ENCODE data around the gene APOM.

Gene APOM

DNA sequence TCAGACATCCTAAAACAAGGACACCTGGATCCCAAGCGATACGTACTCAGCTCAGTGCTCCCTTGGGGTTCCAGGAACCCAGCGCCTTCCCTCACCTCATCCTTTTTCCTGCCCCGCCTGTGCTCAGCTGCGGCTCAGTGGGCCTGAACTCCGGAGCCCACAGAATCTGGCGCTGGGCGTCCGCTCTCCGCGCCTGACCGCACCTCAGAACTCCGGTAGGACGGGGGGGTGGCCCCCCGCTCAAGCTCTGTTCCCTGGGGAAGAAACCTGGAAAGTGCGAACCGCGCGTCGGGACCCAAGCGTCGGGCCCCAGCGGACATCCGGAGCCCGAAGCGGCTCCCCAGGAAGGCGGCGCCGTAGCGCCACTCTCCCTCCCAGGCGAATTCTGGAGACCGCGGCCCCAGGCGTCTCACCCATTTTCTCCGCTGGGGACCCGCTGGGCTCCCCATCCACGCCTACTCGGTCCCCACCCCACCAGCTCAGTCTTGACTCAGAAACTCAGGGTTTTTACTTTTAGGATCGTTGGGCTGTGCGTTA lies 25.5 kb downstream of the APOM start:
- peak; percentile 53 to 56 for DNase-seq

DNA sequence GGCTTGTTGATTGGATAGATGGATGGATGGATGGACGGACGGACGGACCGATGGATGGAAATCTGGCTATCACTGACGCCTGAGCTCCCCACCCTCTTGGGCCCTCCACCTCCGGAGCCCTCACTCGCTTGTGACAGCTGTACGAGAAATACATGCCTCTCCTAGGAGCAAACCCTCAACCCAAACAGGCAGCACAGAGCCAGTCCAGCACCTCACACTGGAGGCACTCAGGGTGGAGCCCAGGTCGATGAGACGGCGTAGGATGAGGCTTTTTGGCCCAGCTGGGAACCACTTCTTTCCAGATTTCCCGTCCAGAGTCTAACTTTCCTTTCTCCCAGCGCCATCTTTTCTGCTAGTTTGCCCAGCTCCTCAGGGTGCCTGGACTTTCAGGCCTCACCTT lies 27.9 kb downstream of the APOM start:
- DNase-seq, result no peak

DNA sequence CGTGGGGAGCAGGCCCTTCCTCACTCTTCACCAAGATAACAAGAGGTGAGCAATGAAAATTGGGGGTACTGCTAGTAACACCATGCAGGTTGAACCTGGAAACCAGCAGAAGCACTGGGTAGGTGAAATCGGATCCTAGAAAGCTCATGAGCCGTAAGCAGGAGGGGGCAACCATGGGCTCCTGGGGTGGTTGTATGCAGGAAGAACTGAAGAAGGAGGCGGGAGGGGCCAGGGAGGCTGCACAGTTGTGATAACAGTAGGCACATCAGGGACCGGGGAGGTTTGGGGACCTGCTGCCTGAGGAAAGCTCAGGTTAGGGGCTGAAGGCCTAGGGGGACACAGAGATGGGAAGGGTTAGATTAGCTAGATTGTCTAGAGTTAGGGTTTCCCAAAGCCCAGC lies 30.8 kb downstream of the APOM start:
- DNase-seq, result no peak

DNA sequence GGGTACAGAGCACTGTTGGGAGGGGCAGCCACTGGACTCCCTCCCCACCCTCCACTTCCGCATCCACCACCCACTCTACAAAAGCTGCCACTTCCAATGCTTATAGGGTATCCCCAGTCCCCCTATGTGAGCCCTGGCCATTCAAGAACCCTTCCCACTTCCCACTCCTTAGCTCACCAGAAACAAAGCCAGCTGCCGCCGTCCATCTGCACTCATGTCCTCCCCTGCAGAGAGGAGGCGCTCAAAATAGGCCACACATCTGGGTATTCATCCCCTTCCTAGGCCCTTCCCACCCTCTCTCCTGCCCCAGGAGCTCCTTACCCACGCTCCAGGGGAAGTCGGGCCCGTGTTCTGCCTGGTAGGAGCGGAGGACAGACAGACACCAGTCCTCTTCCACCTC lies 31.6 kb downstream of the APOM start:
- DNase-seq, result no peak

DNA sequence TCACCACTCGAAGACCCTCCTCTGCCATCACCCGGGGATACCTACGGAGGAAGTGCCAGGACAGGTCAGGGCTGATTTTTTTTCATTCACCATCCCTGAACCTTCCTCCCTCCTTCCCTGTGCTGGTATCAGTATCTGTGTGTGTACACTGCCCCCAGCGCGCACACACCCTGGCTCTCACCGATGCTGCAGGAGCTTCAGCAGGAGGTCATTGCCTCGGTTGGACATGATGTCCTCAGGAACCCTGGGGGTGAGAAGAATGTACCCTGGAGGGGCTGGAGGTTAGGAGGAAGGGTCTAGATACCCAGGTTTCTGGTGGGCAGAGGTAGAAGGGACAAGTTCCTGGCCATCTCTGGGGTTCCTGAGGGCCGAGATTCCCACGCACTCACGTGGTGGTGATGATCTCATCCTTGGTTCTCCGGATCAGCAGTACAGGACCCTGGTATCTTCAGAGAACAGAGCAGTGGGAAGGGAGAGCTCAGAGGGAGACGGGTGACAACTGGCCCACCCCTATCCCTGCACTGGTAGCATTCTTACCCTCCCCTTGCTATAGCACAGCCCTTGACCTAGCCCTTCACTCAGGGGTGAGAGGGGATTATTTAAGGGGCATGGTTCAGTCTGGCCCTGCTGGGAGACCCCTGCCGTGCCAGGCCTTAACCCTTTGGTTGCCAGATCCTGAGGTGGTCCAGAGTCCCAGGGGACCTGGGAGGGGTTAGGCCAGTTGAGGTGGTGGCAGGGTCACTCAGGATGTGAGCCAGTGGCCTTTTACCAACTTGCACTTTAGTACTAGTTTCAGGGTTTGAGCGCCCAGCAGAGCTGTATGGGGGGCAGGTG lies 32.4 kb downstream of the APOM start:
- DNase-seq, result no peak

DNA sequence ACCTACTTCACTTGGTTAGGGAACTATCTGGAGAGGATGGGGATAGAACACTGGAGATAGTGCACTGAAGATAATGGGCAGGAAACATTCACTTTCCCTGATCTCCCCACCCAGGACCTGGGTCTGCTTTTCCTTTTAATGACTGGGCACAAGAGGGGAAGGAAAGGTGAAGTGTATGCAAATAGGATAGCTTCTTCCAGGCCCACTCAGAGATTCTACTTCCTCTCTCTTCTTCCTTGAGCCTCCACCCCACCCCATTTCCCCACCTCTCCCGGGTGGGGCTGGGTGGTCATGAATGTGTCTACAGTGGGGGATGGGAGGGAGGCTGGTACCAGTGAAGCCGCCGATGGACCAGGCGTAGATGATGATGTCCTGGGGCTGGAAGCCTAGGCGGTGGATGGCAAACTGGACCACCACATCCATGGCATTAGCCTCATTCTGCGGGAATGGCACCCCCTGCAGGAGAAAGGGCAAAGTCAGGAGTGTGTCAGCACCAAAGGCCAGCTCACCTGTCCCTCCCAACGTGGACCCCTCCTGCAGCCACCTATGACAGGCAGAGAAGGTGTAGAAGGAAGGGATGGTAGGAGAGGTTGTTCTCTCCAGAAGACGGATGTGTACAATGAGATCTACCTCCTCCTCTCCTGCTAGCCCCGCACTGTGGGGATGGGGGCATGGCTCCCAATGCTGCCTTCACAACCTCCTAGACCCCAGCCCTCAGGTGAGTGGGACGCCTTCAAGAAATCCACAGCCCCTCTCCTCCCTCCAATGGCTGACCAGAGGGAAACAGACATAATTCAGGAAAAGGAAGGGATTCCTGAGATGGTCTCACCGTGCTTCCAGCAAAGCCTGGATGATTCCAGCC lies 33.8 kb downstream of the APOM start:
- no peak for DNase-seq

DNA sequence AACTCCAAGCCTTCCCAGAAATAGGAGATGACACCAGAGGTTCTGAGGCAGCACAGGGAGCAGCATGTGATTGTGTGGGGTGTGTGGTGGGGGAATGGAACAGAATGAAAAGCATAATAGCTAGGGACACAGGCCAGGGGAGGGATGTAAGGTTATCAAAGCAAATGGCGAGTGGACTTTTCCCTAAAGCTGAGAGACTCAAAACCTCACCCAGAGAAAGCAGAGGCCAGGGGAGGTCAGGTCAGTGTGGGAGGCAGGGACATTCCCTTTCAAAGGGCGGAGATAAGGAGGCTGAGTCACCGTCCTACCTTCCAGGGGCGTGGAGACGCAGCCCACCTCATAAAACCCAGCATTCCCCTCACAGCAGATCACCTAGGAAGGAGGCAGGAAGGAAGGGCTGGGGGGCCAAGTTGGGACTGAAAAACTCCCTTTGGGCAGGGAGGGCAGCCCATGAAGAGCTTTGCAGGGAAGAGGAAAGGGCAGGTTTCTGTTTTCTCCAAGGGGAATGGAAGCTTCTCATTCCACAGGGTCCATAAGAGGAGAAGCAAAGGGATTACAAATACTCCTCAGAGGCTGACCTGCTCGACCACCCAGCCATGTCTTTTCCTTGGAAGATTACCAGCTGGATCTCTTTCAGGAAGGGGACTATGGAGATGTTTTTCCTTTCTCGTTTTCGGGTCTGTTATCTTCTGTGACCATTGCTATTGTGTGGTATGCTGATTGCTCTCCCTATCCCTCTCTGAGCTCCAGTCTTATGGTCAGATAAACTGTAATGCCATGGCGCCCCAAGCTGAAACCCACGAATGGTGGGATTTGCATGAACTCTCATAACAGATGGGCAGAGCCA lies 34.8 kb downstream of the APOM start:
- no peak for DNase-seq

DNA sequence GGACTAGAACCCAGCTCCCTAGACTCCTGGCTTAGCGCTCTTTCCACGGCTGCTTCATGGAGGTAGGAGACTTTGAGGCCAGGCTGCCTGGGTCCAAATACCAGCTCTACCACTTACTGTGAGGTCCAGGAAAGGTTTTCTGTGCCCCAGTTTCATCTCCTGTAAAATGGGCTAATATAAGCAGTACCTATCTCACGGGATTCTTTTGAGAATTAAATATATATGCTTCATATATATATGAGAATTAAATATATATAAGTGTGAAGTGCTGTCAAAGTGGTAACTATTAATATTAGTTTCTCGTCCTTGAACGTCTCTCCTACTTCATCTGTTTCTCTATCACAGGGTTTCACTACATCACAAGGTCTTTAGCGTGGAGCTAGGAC lies 35.4 kb downstream of the APOM start:
- DNase-seq, result no peak

DNA sequence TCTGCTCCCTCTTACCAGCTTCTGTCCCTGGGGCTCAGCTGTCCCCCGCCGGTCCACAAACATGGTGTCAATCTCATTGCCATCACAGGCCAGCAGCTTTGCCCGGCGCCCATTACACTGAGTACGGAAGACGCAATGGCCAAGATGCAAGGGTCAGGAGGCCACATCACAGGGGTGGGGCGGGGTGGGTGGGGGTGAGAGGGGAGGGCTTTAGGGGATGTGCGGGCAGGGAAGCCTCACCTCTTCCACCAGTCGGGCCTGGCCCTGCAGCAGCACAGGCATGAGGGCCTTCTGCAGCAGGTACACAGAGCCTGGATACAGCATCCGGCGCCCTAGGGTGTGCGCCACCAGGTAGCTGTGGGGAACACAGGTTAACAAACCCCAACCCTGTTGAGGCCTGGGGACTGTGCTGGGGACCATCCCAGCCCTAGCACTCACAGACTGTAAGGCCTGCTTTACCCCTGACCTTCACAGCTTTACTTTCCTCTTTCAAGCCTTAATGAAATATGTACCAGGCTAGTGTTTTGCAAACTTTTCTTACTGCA lies 35.9 kb downstream of the APOM start:
- no peak for DNase-seq

DNA sequence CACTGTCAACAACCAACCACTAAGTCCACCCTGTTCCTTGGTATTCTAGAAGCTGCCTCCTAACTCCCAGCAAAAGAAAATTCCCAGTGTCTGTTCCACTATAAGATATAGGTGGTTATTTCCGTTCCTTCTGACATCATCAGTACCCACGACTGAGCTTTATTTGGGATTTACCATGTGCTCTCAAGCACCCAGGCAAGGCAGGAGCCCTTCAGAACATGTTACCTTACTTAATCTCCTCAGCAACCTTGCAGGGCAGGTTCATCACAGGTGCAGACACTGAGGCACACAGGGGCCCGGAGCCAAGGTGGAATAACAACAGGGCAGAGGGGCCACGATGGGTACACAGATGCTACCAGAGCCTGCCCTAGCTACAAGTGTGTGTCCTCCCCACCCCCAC lies 36.7 kb downstream of the APOM start:
- DNase-seq, result no peak

DNA sequence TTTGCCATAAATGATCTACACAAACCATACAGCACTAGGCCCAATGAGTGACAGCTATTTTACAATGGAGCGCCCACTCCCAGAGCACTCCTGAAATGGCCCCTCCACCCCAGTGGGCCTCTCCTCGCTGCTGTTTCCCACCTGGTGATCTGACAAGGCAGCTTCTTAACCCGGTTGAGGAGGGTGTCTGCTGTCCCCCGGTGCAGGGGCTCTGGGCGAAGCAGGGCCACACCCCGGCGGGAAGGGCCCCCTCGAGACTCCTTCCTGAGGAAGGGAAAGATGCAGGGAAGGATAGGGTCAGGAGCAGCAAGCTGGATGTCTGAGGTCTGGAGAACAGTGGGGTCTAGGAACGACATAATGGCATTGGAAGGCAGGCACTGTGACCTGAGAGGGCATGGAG lies 37.2 kb downstream of the APOM start:
- no peak for DNase-seq

DNA sequence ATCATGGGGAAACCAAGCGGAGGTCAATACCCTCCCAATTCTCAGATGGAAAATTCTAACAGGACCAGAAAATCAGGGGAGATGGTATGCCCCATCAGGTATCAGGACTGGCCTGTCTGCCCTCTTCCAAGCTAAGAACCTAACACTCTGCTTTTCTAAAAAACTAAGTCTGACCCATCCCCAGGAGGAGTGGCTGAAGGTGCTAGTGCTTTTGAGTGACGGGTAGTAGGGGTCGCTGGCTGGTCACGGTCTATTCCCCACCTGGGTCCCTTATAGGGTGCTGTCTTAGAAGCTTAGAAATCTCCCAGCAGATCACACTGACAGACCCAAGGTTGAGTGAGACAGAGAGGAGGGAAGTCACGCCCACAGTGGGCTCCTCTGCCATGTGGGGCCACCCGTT lies 37.8 kb downstream of the APOM start:
- DNase-seq, result no peak

DNA sequence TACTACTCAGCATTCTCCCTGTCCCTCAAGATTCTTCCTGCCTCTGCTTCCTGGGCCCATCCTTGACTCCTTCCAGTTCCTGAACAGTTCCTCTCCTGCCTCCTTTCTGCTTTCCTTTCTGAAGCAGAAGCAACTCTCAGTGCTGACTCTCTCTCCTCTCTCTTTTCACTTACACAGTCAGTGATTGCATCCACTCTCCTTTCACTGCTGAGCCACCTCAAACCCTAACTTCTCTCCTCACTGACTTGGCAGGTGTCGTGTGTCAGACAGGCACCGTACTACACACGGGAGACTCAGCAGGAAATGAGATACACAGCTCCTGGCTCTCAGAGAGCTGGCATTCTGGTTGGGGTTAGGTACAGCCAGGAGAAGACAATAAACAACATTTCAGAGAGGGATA lies 41.9 kb downstream of the APOM start:
- DNase-seq, result no peak

DNA sequence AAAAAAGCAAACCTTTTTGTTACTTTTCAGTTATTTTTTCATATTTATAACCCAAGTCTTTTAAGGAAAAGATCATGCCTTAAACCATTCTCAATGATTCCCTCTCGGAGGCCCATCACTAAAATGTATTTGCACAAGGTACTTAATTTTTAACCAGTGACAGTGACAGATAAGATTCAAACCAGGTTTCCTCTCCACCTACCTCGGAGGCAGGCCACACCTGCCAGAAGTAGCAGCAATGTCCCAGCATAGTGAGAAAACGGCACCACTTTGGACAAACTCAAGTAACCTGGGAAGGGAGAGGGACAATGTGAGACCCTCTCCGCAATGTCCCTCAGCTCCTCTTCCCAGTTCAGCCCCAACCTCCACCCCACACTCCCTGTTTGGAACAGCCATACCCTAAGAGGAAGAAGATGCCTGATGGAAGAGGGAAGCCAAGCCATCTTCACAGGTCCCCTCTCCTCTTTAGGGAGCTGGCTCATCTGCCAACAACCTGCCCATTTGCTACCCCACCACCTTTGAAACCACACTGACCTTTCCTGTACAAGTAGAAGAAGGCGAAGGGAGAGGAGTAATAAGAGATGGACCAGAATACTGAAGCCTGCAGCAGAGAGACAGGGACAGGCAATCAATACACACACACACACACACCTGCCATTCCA lies 45.2 kb downstream of the APOM start:
- no peak for DNase-seq

DNA sequence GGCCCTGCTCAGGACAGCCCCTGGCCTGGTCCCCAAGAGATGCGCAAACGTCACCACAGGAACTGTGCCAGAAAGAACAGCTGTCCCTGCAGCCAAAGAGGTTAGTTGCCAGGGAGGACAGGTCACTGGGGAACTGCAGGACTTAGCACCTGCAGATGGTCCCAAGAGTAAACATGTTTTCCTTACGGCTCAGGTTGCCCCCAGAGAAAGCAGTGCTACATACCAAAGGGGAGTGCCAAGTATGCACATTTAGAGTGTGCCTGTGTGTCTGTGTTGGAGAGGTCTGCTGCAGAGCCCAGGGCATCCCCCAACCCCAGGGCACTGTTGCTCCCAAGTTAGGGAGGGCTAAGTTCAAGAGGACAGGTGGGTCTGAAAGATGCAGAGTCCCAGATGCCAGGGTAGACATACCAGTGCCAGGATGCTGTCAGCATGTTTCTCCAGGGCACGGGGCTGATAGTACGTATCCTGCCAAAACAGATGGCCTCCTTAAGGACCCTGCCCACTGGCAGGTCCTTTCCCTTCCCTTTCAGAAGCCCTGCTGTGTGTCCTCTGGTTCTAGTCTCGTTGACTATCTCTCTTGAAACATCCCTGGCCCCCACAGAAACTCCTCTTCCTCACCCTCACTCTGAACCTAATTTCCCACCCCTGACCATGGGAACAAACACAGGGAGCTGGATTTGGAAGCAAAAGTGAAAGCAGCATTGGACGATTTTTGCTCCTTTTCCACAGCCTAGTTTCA lies 46.1 kb downstream of the APOM start:
- peak; percentile 24 to 64 for DNase-seq

DNA sequence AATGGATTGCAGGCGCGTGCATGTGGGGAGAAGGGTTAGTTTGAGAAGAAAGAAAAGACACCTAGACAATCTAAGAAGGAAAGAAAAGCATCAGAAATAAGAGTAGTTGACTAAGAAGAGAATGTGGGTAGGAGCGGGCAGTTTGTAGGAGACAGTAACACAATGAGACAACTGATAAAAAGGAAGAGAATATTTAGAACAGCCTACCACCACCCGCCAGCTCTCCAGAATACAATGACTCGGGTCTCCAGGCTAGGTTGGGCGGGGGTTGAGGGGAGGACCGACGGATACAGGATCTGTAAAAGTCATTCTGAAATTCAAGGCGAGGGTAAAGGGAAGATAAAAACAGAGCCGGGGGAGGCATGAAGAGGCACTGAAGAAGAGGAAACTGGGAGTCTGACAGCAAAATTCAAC lies 46.7 kb downstream of the APOM start:
- no peak for DNase-seq

DNA sequence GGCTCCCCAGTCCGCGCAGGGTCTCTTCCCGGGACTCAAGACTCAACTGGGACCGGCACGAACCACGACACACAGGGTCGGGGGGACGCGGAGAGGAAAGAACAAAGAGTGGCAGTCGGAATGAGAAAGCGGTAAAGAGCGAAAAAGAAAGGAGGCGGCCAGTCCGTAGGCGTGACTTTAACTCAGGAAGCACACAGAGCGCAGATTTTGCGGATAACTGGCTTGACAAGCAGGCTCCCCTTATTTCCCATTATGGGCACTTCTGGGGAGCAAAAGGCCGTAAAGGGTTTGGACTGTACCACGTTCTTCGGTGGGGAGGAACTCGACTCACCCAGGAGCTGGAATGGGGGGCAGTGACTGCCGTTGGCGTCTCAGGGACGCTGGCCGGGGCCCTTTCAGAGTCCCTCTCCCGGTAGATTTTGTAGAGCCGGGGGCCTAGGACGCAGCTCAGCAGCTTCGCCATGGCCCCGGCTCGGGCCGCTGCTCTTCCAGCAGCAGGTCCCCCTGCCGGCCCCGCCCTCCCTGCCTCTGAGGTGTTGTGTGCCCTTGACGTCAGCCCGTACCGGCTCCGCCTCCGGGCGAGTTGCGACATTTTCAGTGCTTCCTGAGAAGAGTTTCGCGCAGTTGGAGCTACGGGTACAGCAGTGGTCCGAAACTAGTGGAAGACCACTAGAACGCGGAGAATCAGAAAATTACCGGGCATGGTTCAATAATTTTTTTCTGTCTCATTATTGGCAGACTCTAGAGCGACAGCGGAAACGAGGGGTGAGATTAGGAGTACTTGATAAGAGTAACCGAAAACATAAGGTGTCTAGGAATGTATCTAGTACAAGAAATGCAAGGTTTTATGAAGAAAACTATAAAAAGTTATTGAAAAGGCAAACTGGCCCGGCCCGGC lies 47.4 kb downstream of the APOM start, which contains the start of gene ABHD16A:
ABHD16A (minus strand) TSS at position 506 of the 898 bp plus-strand sequence; CDS start at position 463, 43 bp downstream.
- peak; percentile 88 to 96 for DNase-seq

DNA sequence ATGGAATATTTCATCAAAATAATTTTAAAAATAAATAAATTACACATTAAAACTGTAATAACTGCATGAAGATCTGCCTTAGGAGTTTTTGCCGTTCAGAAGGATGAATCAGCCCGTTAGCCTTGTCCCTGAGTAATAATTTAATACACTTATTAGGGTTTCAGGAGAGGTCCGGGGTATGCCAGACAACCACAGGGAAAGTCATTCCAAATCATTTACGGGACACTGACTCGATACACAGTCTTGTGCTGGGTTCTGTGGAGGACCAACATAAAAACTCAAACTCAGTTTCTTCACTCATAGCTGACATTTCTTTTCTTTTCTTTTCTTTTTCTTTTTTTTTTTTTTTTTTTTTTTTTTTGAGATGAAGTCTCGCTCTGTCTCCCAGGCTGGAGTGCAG lies 50.2 kb downstream of the APOM start:
- no peak for DNase-seq

DNA sequence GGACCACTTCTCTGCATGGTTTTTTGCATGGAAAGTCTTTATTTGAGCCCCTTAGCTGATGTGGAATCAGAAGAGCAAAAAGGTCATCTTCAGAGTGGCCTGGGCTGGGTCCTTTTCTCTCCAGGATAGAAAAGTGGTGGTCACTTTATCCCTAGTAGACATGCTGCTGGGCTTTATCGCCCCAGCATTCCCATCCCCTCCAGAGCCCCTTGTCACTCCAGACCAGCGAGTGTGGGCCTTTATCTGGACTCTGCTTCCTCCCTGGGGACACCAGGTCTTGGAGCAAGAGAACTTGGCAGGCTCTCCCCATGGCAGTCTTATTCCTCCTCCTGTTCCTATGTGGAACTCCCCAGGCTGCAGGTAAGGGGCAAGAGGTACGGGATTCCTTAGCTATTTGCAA lies 50.9 kb downstream of the APOM start, which contains the start of gene LY6G6F:
LY6G6F (plus strand) TSS at position 268 of the 400 bp plus-strand sequence; CDS start at position 309, 41 bp downstream.
- DNase-seq, result no peak

DNA sequence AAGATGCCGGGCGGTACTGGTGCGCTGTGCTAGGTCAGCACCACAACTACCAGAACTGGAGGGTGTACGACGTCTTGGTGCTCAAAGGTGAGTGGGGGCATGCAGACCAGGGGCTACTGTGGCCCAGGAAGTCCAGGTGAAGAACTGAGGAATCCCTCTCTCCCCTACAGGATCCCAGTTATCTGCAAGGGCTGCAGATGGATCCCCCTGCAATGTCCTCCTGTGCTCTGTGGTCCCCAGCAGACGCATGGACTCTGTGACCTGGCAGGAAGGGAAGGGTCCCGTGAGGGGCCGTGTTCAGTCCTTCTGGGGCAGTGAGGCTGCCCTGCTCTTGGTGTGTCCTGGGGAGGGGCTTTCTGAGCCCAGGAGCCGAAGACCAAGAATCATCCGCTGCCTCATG lies 52.0 kb downstream of the APOM start:
- DNase-seq, result no peak
